ENCODE data around the gene RNF135. TPM values are rescaled to one million over a fixed set of nuclear protein-coding genes. Genes with fewer than 3 reads are reported as not detected.
"Not testable (repeated sequence)": the region's sequence is repeated elsewhere in the genome, so short reads cannot be mapped to it uniquely, and the experiment has no call there.

RNF135 gene
- polyA plus RNA-seq, 1 donor: 20.1 TPM

- DNase-seq: no peak
Measured at GRCh38 chr17:30997270-30997669, 26.4 kb downstream of the RNF135 start.

- DNase-seq: no peak
Measured at GRCh38 chr17:30997842-30998241, 27.0 kb downstream of the RNF135 start.

DNA sequence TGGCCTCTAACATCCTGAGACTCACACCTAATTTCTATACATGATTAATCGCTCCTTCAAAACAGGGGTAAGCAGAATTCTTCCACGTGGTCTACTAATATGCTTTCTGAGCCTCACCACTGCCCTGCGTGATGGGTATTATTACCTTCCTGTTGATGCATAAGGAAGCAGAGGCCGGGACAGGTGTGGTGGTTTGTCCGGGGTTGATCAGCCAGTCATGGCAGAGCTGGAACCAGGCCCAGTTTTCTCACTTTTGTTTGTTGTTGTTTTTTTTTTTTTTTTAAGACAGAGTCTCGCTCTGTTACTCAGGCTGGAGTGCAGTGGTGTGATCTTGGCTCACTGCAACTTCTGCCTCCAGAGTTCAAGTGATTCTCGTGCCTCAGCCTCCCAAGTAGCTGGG lies 31.2 kb downstream of the RNF135 start:
- no peak for DNase-seq

DNA sequence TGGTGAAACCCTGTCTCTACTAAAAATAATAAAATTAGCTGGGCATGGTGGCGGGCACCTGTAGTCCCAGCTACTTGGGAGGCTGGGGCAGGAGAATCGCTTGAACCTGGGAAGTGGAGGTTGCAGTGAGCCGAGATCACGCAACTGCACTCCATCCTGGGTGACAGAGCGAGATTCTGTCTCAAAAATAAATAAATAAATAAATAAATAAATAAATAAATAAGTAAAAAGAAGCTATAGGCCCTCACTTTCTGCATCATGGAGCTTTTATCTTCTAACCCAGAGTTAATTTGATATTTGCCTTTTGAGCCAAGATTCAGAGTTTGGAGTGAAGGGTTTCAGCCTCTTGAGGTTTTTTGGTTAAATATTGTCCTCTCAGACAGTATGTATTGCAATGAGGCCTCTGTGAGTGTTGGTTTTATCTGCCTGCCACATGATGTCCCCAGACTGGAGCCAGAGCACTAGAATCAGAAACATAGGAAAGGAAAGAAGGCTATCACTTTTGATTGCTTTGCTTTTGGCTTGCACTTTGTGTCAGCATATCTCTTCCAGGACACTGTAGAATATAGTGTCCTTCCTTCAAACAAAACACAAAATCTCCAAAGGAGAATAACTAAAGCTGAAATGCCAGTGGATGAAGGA lies 32.5 kb downstream of the RNF135 start:
- no peak for DNase-seq

GRCh38 chr17:31004160-31004559 lies 33.3 kb downstream of the RNF135 start:
- no peak for DNase-seq

DNA sequence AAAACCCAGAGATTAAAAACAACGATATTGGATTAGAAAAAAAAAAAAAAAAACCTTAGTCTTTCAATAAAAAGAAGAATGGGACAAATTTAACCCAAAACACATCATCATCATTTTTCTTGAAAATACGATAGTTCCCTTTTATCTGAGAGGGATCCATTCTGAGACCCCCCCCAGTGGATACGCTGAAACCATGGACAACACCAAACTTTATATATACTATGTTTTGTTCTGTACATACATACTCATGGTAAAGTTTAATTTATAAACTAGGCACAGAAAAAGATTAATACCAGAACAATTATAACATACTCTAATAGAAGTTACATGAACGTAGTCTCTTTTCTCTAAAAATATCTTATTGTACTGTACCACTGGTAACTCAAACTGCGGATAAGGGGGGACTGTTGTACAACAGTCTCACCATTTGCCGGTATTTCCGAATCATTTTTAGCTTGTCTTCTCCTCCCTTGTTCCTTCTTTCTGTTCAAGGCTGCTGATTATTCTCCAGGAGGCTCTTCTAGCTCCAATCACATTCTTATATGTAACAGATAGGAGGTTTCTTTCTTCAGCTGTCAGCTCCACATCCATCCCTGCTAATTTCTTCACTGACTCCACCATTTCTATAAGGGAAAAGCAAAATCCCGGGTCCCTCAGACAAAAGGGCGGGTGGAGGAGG lies 37.0 kb downstream of the RNF135 start:
- peak; percentile 3 for DNase-seq

DNA sequence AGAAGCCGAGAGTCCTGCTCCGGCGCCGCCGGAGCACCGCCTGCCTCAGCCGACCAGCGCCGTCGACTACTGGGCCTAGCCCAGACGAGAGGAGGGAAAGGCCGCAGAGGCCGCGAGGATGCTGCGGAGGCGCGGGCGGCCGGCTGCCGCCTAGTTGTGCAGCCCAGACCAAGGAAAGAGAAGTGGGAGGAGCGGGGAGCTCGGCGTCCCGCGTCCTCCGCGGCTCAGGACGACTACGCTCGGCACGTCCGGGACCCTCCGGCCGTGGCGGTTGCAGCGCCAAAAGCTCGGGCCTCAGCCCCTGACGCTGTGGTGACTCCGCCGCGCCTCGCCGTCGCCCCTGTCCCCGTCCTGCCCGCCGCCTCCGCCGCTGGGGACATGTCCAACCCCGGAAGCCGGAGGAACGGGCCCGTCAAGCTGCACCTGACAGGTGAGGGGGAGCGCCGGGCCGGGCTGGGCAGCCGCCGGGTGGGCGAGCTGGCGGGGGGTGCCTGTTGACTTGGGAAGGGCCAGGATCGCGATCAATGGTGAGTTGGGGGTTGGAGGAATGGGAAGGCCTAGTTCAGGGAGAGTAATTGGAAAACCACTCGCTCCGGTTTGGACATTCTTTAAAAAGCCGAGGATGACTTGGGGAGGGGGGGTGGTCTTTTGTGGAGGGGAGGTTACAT lies 37.7 kb downstream of the RNF135 start:
- peak; percentile 53 for DNase-seq

GRCh38 chr17:31009042-31009702 lies 38.3 kb downstream of the RNF135 start:
- DNase-seq: peak; percentile 28

GRCh38 chr17:31010014-31010413 lies 39.2 kb downstream of the RNF135 start:
- DNase-seq: not testable (repeated sequence)

DNA sequence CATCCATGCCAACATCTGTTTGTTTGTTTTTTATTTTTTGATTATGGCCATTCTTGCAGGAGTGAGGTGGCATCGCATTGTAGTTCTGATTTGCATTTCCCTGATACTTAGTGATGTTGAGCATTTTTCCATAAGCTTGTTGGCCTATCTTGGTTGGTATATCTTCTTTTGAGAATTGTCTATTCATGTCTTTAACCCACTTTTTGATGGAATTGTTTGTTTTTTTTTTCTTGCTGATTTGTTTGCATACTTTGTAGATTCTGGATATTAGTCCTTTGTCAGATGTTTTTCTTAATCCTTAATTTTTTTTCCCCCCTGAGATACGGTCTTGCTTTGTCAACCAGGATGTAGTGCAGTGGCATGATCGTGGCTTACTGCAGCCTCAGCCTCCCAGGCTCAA lies 43.0 kb downstream of the RNF135 start:
- no peak for DNase-seq

- no peak for DNase-seq
Measured at GRCh38 chr17:31015639-31016038, 44.8 kb downstream of the RNF135 start.

GRCh38 chr17:31019004-31019403 lies 48.2 kb downstream of the RNF135 start:
- DNase-seq: no peak

DNA sequence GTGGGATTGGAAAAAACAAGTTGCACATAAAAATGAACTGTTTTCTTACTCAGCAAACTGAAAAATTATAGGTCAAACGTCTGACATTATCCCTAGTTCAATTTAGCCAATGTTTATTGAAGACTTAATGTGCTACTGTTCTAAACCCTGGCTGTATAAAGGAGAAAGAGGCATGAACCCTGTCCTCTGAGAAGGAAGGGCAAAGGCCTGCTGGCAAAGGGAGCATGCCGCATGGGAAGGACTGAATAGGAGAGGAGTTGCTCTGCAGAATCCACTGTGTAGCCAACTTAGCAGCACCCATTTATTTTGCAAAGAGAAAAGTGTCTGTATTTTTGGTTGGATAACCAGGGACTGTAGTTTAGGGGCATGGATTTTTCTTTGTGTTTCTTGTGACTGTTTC lies 52.3 kb downstream of the RNF135 start:
- not testable (repeated sequence) for DNase-seq

DNA sequence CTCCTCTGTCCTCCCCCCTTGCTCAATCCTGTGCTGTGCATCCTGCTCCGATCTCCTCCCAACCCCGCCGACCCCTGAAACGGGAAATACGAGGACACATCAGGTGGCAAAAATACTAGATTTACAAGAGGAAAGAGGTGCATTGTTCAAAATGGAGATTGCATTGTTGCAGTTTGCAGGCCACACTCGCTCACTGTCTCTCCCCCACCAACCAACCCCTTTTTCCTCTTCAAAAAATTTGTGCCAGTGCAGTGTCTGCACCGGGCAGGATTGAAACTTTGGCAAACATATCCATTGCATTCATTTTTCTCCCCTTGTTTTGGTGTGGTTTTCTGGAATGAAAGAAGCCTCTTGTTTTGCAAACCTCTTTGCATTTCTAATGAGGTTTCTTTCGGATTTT lies 61.0 kb downstream of the RNF135 start:
- no peak for DNase-seq

DNA sequence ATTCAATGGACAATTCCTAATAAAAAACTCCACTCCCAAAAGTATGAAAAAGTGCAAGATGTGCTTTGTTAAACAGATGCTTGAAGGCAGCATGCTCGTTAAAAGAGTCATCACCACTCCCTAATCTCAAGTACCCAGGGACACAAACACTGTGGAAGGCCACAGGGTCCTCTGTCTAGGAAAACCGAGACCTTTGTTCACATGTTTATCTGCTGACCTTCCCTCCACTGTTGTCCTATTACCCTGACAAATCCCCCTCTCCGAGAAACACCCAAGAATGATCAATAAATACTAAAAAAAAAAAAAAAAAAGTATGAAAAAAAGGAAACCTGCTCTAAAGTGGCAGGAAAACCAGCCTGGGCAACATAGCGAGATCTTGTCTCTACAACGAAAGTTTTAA lies 64.8 kb downstream of the RNF135 start:
- not testable (repeated sequence) for DNase-seq

GRCh38 chr17:31040837-31041236 lies 70.0 kb downstream of the RNF135 start:
- not testable (repeated sequence) for DNase-seq

DNA sequence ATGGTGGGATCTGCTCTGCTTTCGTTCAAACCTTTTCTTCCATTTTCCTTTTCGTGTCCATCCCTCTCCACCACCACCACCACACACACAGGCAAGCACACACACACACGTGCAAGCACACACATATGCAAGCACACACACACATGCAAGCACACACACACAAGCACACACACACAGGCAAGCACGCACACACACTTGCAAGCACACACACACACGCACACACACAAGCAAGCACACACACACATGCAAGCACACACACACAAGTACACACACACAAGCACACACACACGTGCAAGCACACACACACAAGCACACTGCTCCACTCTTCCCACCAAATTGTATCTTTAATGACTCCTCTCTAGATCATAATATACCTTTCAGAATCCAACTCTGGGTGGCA lies 71.5 kb downstream of the RNF135 start:
- not testable (repeated sequence) for DNase-seq

DNA sequence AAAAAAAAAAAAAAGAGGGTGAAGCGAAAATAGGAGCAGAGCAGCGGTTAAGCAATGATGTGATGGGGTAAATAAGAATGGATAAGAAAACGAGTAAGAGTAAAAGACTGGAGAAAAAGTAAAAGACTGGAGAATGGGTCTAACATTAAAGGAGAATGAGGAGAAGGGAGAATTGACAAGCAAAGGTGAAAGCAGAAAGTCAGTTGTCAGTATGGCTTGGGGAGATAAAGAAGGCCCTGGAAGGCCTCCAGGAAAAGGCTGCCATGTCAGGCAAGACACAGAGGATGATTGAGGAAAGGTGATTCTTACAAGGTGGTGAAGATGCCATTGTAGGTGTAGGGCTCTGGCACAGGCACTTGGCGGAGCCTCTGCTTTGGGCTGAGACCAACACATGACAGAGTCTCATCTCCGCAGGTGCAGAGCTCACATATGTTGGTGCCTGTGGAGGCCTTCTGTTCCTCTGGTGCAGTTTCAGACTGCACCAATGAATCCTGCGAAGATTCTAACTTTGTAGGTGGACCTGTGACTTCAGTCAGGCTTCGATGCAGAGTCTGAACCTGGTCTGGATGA lies 76.1 kb downstream of the RNF135 start:
- DNase-seq: not testable (repeated sequence)

DNA sequence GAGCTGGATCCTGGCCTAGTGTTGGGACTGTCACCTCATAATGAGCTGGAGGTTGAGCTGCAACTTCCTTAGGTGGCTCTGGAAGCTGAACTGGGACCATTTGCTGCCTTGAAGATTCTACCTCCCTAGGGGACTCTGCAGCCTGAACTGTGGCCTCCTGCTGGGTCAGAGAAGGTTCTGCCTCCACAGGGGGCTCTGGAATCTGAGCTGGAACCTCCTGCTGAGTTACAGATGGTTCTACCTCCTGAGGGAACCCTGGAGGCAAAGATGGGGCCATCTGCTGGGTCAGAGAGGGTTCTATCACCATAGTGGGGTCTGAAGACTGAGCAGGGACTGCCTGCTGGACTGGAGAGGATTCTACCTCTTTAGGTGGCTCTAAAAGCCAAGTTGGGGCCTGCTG lies 77.3 kb downstream of the RNF135 start:
- no peak for DNase-seq

- DNase-seq: no peak
Measured at GRCh38 chr17:31048780-31049179, 77.9 kb downstream of the RNF135 start.

Measured in left kidney (tissue), 2 donors.